IMR-90 (cell line): ENCODE data around the gene KIAA0825. TPM values are rescaled to one million over a fixed set of nuclear protein-coding genes. Genes with fewer than 3 reads are reported as not detected.

ENCODE experiments used
- ATAC-seq: fragments of 200-7000 bp; cut with Tn5 transposase; 2 replicates; pipeline ENCODE4 v1.9.1; 2020; ENCODE audit warnings: low read depth, mild to moderate bottlenecking, moderate library complexity
- BruUV-seq: library from RNA; stranded (reverse); fragments of 400-500 nt; replicated peaks from 2 replicates; lab custom pipeline; 2021; lab: Mats Ljungman, UMichigan
- CTCF ChIA-PET: fragments of 300-600 bp; formaldehyde crosslinking; extraction: SDS; loops from one replicate; lab custom pipeline; 2021; ENCODE audit warnings: antibody characterized with exemption; lab: Yijun Ruan, JAX
- POLR2A ChIA-PET: fragments of 300-600 bp; sonication (Branson Sonifier 250); formaldehyde crosslinking; loops from one replicate; lab custom pipeline; 2022; ENCODE audit warnings: antibody characterized with exemption; ENCODE audit not compliant: unreplicated experiment; lab: Charles Lee
- DNase-seq: peaks from one replicate; pipeline ENCODE4 v3.0.0; 2013
- H2AFZ ChIP-seq: replicated peaks from 2 replicates; pipeline ENCODE3; 2013; ENCODE audit warnings: low read length, mild to moderate bottlenecking; ENCODE audit not compliant: poor library complexity
- H2AK5ac ChIP-seq: 2 replicates; pipeline ENCODE4 v1.6.1; 2013; ENCODE audit warnings: low read depth, low read length, inconsistent platforms
- H2AK9ac ChIP-seq: replicated peaks from 2 replicates; pipeline ENCODE3; 2013; ENCODE audit warnings: mild to moderate bottlenecking, low read depth, low read length, moderate library complexity; ENCODE audit not compliant: poor library complexity
- H2BK120ac ChIP-seq: 2 replicates; pipeline ENCODE4 v1.6.1; 2013; ENCODE audit warnings: low read depth, low read length, inconsistent platforms
- H2BK15ac ChIP-seq: 3 replicates; pipeline ENCODE4 v1.6.1; 2013; ENCODE audit warnings: low read depth, low read length, inconsistent platforms
- H2BK20ac ChIP-seq: 2 replicates; pipeline ENCODE4 v1.6.1; 2013; ENCODE audit warnings: low read depth, mild to moderate bottlenecking, inconsistent platforms, low read length, moderate library complexity
- H2BK5ac ChIP-seq: 2 replicates; pipeline ENCODE4 v1.6.1; 2013; ENCODE audit warnings: mild to moderate bottlenecking, low read depth, low read length, inconsistent platforms; ENCODE audit not compliant: poor library complexity, severe bottlenecking
- H3K14ac ChIP-seq: replicated peaks from 2 replicates; pipeline ENCODE4 v1.6.1; 2013; ENCODE audit warnings: low read depth, low read length, inconsistent platforms
- H3K18ac ChIP-seq: 2 replicates; pipeline ENCODE4 v1.6.1; 2013; ENCODE audit warnings: low read depth, low read length, control low read depth
- H3K23ac ChIP-seq: 2 replicates; pipeline ENCODE4 v1.6.1; 2013; ENCODE audit warnings: low read depth, low read length, inconsistent platforms
- H3K27ac ChIP-seq: 2 replicates; pipeline ENCODE4 v1.5.1; 2013; ENCODE audit warnings: mild to moderate bottlenecking, control low read depth, low read length; ENCODE audit not compliant: insufficient read depth
- H3K27me3 ChIP-seq: 2 replicates; pipeline ENCODE4 v1.6.1; 2013; ENCODE audit warnings: low read length; ENCODE audit not compliant: control insufficient read depth, insufficient read depth
- H3K36me3 ChIP-seq: 2 replicates; pipeline ENCODE4 v1.6.1; 2013; ENCODE audit warnings: low read length, mixed read lengths; ENCODE audit not compliant: control insufficient read depth, insufficient read depth
- H3K4ac ChIP-seq: 2 replicates; pipeline ENCODE4 v1.6.1; 2013; ENCODE audit warnings: low read depth, low read length, inconsistent platforms
- H3K4me1 ChIP-seq: 2 replicates; pipeline ENCODE4 v1.6.1; 2013; ENCODE audit warnings: low read length, mixed read lengths; ENCODE audit not compliant: control insufficient read depth, insufficient read depth
- H3K4me2 ChIP-seq: 2 replicates; pipeline ENCODE4 v1.6.1; 2013; ENCODE audit warnings: low read depth, mild to moderate bottlenecking, control low read depth, low read length, moderate library complexity
- H3K4me3 ChIP-seq: 2 replicates; pipeline ENCODE4 v1.5.1; 2013; ENCODE audit warnings: low read depth, mild to moderate bottlenecking, control low read depth, low read length, moderate library complexity; ENCODE audit not compliant: insufficient read depth
- H3K56ac ChIP-seq: 2 replicates; pipeline ENCODE4 v1.6.1; 2013; ENCODE audit warnings: low read length, inconsistent platforms; ENCODE audit not compliant: insufficient read depth; ENCODE audit errors: extremely low read depth
- H3K79me1 ChIP-seq, 2 experiments: 2 replicates each; pipeline ENCODE4 v1.6.1; 2013; ENCODE audit warnings: low read length in 2 of 2, inconsistent platforms in 1 of 2, low read depth in 1 of 2
- H3K9ac ChIP-seq: 2 replicates; pipeline ENCODE4 v1.6.1; 2013; ENCODE audit warnings: low read depth, low read length, control low read depth
- H3K9me1 ChIP-seq: 2 replicates; pipeline ENCODE4 v1.6.1; 2013; ENCODE audit warnings: low read length, inconsistent platforms; ENCODE audit not compliant: insufficient read depth
- H3K9me3 ChIP-seq: 2 replicates; pipeline ENCODE4 v1.6.1; 2013; ENCODE audit warnings: low read length; ENCODE audit not compliant: control insufficient read depth, insufficient read depth
- H4K20me1 ChIP-seq: 2 replicates; pipeline ENCODE4 v1.6.1; 2013; ENCODE audit warnings: low read length, inconsistent platforms; ENCODE audit not compliant: insufficient read depth
- H4K5ac ChIP-seq: 2 replicates; pipeline ENCODE4 v1.6.1; 2013; ENCODE audit warnings: mild to moderate bottlenecking, low read depth, low read length, control low read depth
- H4K8ac ChIP-seq, 2 experiments: 2 replicates each; pipeline ENCODE4 v1.6.1; 2013; ENCODE audit warnings: low read depth in 2 of 2, low read length in 2 of 2, control low read depth in 1 of 2, inconsistent platforms in 1 of 2
- H4K91ac ChIP-seq: 2 replicates; pipeline ENCODE4 v1.6.1; 2013; ENCODE audit warnings: low read depth, low read length, inconsistent platforms; ENCODE audit not compliant: insufficient read depth
- CTCF ChIP-seq: conservative IDR thresholded peaks from 2 replicates; pipeline ENCODE4 v1.5.1; 2012; ENCODE audit warnings: mild to moderate bottlenecking, low read depth, low read length, improper control_type of control experiment
- POLR2A ChIP-seq: IDR thresholded peaks from 2 replicates; pipeline ENCODE4 v1.6.1; 2012; ENCODE audit warnings: mild to moderate bottlenecking, low read depth, low read length
- WGBS, 2 experiments: methylation state at CpG; one replicate each; pipeline versions ENCODE4 v1.1.5 to v1.1.7; 2013; ENCODE audit warnings: missing lambda C conversion rate in 2 of 2; ENCODE audit not compliant: insufficient read length in 1 of 2; ENCODE audit errors: extremely low coverage in 2 of 2; 5-methylcytosine and 5-hydroxymethylcytosine counted together
- dilution Hi-C: fragments of 300-500 bp; cut with HindIII; formaldehyde crosslinking; loops from one replicate; pipeline ENCODE4 v1.14.3; 2018; ENCODE audit warnings: low sequenced_read_pairs; ENCODE audit not compliant: unreplicated experiment
- in situ Hi-C: fragments of 300-500 bp; cut with MboI; formaldehyde crosslinking; loops from 3 replicates; pipeline ENCODE4 v1.14.3; 2019; ENCODE audit warnings: low sequenced_read_pairs, inconsistent platforms, mixed read lengths
- intact Hi-C: fragments of 100-400 bp; cut with micrococcal nuclease; formaldehyde crosslinking; loops from 2 replicates; pipeline ENCODE4 v1.10.0; 2022
- polyA plus RNA-seq, 3 experiments: library from polyadenylated mRNA; depleted of rRNA; stranded (reverse); fragments of >200 nt; gene quantifications; 2 replicates each; pipeline ENCODE4 v1.2.3, GENCODE V29; 2012; ENCODE audit warnings: low replicate concordance in 1 of 3
- total RNA-seq: library from RNA; depleted of rRNA; stranded (reverse); fragments of >200 nt; gene quantifications from 2 replicates; pipeline ENCODE4 v1.2.3, GENCODE V29; 2012

Gene KIAA0825
- total and polyA plus RNA-seq, 2 of the 4 experiments (the other 2 are of a cell fraction) = 0.46 to 1.8 TPM

- DNase-seq = peak; percentile 24
- H3K23ac ChIP-seq = no peak overlapping the region
These were observed 436.5 kb downstream of the KIAA0825 start for GRCh38 chr5:94181895-94182294.

More at GRCh38 chr5:94181895-94182294, 436.5 kb downstream of the KIAA0825 start:
- H3K4me2 ChIP-seq = no peak overlapping the region
- no peak overlapping the region for H2BK5ac ChIP-seq
- no peak overlapping the region for H3K27ac ChIP-seq
- no peak overlapping the region for H4K8ac ChIP-seq
- H3K27me3 ChIP-seq = no peaks in the 10 kb centered on the region
- H3K9me3 ChIP-seq = no peaks in the 10 kb centered on the region
- no peak overlapping the region for H3K18ac ChIP-seq
- no peaks in the 10 kb centered on the region for H3K79me1 ChIP-seq
- H3K14ac ChIP-seq = no peak overlapping the region
- H2AK9ac ChIP-seq = no peak overlapping the region
- peak; percentile 75 for ATAC-seq
- BruUV-seq = no TSS peak
- no peak overlapping the region for H2AFZ ChIP-seq
- H3K4me3 ChIP-seq = no peak overlapping the region
- ChIA-PET POLR2A (no interaction called here), CTCF (interaction anchor here (0.5 to 0.9 kb wide), 3 partner anchors 8 to 522 kb away, joined by 3 to 5 read pairs (median 4); no protein-coding TSS in a partner anchor)
- no peak overlapping the region for H2BK15ac ChIP-seq
- H2BK120ac ChIP-seq = no peak overlapping the region
- H4K20me1 ChIP-seq = no peaks in the 10 kb centered on the region
- 0% methylated on average over 1 of the region's 2 CpGs; no CpG with 5 or more reads in 1 of the 2 experiments for WGBS, 2 experiments
- TF ChIP-seq CTCF (peak; percentile 33), POLR2A (no peak)
- no peak overlapping the region for H3K4ac ChIP-seq
- dilution Hi-C loops = no loop called here
- in situ Hi-C loops = no loop called here
- H3K9ac ChIP-seq = no peak overlapping the region
- H3K4me1 ChIP-seq = no peaks in the 10 kb centered on the region
- no peak overlapping the region for H2AK5ac ChIP-seq
- no peak overlapping the region for H2BK20ac ChIP-seq
- H4K91ac ChIP-seq = no peak overlapping the region
- H3K36me3 ChIP-seq = no peaks in the 10 kb centered on the region
- H3K56ac ChIP-seq = no peak overlapping the region
- no peak overlapping the region for H4K5ac ChIP-seq
- intact Hi-C loops = no loop called here
- no peaks in the 10 kb centered on the region; the same call in 1 of the 2 replicates for H3K9me1 ChIP-seq
